ENCODE results near the gene MOXD1.
"Not testable (repeated sequence)": the region's sequence is repeated elsewhere in the genome, so short reads cannot be mapped to it uniquely, and the experiment has no call there.

MOXD1 gene

GRCh38 chr6:132275066-132275970 is 126.0 kb downstream of the MOXD1 start:
- no peak for DNase-seq

- no peak for DNase-seq
These were observed 128.5 kb downstream of the MOXD1 start for GRCh38 chr6:132272776-132273175.

GRCh38 chr6:132270726-132271402 is 130.4 kb downstream of the MOXD1 start:
- no peak for DNase-seq

- not testable (repeated sequence) for DNase-seq
These were observed 132.6 kb downstream of the MOXD1 start for GRCh38 chr6:132268666-132269065.

GRCh38 chr6:132268209-132268608 is 133.1 kb downstream of the MOXD1 start:
- DNase-seq, result no peak

- DNase-seq, result no peak
These were observed 135.7 kb downstream of the MOXD1 start for GRCh38 chr6:132265451-132266097.

- no peak for DNase-seq
These were observed 137.2 kb downstream of the MOXD1 start for GRCh38 chr6:132264021-132264500.

GRCh38 chr6:132261354-132261753 is 139.9 kb downstream of the MOXD1 start:
- no peak for DNase-seq

- DNase-seq, result no peak
These were observed 142.2 kb downstream of the MOXD1 start for GRCh38 chr6:132259070-132259469.

GRCh38 chr6:132257561-132257960 is 143.7 kb downstream of the MOXD1 start:
- no peak for DNase-seq

- DNase-seq, result no peak
These were observed 144.8 kb downstream of the MOXD1 start for GRCh38 chr6:132256457-132256856.

GRCh38 chr6:132253906-132254305 is 147.4 kb downstream of the MOXD1 start:
- no peak for DNase-seq

- DNase-seq, result no peak
These were observed 148.1 kb downstream of the MOXD1 start for GRCh38 chr6:132253211-132253610.

- no peak for DNase-seq
These were observed 149.2 kb downstream of the MOXD1 start for GRCh38 chr6:132252113-132252512.

GRCh38 chr6:132251711-132252110 is 149.6 kb downstream of the MOXD1 start:
- DNase-seq, result no peak

GRCh38 chr6:132247381-132248159 is 153.7 kb downstream of the MOXD1 start:
- DNase-seq, result no peak

- no peak for DNase-seq
These were observed 154.5 kb downstream of the MOXD1 start for GRCh38 chr6:132246632-132247270.

GRCh38 chr6:132246120-132246617 is 155.1 kb downstream of the MOXD1 start:
- no peak for DNase-seq
